Left forelimb (tissue), 1 donor: ENCODE data around the gene PSRC1.
A peak's percentile ranks its signal among the peaks of the same experiment; 100 is the strongest.

Experiments used
- DNase-seq: peaks from one replicate; pipeline ENCODE4 v3.0.0-alpha.2; 2018; ENCODE audit warnings: low spot score

The PSRC1 gene

DNA sequence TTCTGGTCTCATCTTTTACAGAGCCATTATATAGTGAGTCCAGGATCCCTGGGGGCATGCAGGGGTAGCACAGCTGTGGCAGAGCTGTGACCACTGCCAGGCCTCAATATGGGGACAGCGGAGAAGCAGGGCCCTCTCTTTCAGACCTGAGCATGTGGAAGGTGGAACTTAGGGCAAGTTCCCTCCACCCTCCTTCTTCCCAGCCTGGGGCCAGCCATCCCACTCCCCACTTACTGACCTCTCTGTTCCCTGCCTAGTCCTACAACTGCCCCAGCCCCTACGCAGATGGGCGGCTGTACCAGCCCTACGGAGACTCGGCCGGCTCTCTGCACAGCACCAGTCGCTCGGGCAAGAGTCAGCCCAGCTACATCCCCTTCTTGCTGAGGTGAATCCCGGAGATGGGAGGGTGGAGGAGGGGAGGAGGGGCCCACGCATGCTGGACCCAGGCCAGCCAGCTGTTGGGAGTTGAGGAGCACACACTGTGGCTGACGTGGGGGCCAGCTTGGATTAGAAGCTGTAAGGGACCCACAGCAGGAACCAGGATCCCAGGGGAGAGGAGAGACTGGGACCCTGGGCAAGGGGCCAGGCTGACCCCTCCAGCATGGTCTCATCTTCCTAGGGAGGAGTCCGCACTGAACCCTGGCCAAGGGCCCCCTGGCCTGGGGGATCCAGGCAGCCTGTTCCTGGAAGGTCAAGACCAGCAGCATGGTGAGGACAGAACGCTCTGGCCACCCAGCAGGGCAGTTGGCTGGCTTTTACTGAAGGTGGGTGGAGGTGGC is 10.7 kb downstream of the PSRC1 start:
- DNase-seq = no peak

DNA sequence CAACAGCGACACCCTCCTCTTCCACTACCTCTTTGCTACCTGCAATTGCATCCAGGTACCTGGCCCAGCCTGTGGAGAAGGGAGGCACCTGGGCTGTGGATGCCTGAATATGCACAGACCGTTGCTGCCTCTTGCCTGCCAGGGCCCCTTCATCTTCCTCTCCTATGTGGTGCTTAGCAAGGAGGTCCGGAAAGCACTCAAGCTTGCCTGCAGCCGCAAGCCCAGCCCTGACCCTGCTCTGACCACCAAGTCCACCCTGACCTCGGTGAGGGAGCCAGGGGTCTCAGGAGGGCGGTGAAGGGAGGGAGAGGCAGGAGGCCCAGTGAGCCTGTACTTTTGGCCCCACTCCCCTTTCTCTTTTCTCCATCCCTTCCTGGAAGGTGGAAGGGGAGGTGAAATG is 11.5 kb downstream of the PSRC1 start:
- no peak for DNase-seq

DNA sequence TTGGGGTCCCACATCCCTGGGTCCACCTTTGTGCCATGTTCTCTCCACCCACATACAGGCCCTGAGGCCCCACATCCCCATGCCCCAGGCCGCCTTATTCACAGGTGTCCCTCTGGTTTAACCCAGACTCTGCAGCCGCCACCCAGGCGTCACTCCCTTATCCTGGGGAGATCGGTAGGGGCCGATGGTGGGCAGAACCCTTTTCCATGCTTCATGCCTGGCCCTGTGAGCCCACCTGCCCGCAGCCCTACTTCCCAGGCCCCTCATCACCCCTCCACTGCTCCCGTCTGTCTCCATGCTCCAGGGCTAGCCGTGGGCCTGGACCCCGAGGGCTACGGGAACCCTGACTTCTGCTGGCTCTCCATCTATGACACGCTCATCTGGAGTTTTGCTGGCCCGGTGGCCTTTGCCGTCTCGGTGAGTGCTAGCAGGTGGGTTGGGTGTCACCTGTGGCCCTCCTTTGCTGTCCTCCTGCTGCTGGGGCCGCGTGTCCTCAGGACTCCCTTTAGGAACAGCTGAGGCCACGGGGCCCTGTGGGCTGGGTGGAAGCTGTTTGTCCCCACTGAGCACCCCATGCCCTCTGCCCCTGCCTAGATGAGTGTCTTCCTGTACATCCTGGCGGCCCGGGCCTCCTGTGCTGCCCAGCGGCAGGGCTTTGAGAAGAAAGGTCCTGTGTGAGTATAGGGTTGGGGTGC is 12.2 kb downstream of the PSRC1 start:
- DNase-seq = no peak

DNA sequence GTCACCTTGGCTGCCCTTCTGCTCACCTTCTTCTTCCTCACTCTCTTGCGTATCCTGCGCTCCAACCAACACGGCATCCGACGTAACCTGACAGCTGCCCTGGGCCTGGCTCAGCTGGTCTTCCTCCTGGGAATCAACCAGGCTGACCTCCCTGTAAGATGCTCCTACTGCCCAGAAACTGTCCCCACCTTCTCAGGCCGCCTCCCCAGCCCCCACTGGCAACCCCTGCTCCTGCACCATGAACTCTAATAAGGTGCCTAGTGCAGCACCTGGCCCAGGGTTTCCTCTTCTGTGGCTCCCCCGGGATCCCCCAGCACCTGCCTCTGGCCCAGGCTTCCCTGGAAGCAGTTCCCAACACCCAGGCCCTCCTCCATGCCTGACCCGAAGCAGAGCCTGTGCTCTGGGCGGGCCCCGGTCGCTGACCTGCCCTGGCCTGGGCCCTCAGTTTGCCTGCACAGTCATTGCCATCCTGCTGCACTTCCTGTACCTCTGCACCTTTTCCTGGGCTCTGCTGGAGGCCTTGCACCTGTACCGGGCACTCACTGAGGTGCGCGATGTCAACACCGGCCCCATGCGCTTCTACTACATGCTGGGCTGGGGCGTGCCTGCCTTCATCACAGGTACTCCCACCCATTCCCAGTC is 12.8 kb downstream of the PSRC1 start:
- DNase-seq = no peak

DNA sequence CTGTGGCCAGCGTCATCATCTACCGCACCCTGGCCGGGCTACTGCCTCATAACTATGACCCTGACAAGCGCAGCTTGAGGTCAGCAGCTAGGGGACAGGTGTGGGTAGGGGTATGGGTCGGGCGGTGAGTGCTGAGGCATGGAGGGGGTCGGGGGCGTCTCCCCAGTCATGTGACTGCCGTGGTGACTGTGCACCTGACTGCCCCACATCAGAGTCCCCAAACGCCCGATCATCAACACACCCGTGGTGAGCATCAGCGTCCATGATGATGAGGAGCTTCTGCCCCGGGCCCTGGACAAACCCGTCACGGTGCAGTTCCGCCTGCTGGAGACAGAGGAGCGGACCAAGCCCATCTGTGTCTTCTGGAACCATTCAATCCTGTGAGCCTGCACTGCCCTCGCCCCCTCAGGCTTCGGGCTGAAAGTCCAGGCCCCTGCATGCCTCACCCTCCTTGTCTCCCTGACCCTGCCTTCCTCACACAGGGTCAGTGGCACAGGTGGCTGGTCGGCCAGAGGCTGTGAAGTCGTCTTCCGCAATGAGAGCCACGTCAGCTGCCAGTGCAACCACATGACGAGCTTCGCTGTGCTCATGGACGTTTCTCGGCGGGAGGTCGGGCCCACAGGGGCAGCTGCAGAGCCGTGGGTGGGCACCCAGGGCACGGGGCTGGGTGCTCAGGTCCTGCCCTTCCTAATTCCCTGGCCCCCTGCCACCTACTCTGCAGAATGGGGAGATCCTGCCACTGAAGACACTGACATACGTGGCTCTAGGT is 13.5 kb downstream of the PSRC1 start:
- no peak for DNase-seq

DNA sequence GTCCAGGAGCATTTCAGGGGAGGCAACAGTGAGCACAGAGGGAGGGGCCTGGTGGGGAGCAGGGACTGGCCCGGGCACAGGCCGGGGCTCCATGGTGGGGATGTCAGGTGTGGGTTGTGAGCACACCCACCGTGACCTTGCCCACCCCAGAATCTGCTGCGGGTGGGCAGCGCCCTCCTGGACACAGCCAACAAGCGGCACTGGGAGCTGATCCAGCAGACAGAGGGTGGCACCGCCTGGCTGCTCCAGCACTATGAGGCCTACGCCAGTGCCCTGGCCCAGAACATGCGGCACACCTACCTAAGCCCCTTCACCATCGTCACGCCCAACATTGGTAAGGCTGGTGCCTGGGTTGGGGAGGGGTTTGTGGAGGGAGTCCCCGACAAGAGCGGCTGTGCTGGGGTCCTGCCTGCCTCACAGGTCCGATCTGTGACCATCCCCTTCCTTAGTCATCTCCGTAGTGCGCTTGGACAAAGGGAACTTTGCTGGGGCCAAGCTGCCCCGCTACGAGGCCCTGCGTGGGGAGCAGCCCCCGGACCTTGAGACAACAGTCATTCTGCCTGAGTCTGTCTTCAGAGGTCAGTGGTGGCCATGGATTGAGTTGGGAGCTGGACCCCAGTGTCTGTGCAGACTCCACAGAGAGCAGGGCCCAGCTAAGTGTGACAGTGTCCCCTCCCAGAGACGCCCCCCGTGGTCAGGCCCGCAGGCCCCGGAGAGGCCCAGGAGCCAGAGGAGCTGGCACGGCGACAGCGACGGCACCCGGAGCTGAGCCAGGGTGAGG is 14.3 kb downstream of the PSRC1 start:
- no peak for DNase-seq

DNA sequence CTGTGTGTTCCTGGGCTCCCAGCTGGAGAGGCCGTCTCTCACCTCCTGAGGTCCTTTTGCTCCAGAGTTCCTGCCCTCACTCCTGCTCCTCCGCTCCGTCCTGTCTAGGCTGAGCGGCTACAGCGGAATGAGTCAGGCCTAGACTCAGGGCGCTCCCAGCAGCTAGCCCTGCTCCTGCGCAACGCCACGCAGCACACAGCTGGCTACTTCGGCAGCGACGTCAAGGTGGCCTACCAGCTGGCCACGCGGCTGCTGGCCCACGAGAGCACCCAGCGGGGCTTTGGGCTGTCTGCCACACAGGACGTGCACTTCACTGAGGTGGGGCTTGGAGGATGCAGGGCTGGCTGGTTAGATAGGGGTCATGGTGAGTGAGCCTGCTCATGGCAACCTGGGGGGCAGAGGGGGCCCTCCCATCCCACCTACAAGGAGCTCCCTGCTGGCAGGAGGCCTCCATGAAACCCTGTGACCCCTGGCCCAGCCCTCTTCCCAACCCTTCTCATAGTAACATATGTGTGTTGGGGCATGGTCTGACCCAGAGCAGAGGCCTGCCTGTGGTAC is 15.1 kb downstream of the PSRC1 start:
- DNase-seq = no peak

DNA sequence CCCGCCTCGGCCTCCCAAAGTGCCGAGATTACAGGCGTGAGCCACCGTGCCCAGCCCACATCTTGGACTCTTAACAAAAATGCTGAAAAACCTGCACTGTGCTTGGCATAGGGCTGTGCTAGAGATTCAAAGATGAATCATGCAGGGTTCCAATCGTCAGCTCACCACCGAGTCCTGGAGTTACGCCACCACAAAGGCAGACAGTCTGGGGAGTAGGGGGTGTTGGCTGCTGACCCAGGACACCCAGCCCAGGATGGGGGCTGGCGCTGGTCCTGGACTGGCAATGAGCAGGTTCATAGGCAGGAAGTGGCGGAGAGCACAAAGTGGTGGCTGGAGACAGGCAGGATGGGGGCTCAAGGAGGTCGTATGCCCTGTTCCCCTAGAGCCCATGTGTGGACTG is 16.0 kb downstream of the PSRC1 start:
- no peak for DNase-seq

DNA sequence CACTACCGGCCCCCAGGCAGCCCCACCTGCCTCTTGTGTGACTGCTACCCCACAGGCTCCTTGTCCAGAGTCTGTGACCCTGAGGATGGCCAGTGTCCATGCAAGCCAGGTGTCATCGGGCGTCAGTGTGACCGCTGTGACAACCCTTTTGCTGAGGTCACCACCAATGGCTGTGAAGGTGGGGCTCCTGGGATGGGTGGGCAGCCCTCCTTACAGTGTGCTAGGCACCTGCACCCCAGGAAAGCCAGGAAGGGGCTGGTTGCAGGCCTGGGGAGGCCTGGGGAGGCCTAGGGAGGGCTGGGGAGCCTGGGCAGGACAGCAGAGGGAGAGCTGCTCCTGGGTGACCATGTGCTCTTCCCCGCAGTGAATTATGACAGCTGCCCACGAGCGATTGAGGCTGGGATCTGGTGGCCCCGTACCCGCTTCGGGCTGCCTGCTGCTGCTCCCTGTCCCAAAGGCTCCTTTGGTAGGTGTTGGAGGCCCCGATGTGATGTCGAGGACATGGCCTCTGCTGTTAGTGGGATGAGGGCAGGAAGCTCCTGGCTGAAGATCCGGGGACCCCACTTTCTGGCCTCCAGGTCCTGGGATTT is 17.1 kb downstream of the PSRC1 start:
- no peak for DNase-seq

DNA sequence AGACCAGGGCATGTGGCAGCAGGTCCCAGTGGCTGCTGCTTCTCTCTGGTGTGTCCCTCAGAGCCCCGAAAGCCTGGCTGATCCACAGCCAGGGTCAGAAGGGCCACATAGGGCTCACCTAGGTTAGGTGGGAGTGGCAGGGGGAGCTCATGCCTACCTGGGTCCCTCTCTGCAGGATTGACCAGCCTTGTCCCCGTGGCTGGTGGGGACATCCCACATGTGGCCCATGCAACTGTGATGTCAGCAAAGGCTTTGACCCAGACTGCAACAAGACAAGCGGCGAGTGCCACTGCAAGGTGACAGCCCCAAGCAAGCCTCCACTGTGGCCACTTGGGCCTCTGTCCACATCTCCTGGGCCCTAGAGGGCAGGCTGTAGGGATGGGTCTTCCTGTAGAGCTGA is 17.9 kb downstream of the PSRC1 start:
- DNase-seq = no peak

DNA sequence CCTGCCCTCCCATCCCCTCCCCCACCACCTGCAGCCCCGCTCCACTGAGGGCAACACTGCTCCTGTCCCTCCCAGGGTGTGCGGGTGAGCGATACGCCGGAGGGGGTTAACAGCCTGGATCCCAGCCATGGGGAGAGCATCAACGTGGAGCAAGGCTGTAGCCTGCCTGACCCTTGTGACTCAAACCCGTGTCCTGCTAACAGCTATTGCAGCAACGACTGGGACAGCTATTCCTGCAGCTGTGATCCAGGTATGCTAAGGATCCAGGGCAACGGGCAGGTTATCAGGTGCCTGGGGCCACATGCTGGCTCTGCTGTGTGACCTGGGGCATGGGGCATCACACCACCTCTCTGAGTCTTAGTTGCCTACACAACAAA is 18.6 kb downstream of the PSRC1 start:
- DNase-seq = no peak

DNA sequence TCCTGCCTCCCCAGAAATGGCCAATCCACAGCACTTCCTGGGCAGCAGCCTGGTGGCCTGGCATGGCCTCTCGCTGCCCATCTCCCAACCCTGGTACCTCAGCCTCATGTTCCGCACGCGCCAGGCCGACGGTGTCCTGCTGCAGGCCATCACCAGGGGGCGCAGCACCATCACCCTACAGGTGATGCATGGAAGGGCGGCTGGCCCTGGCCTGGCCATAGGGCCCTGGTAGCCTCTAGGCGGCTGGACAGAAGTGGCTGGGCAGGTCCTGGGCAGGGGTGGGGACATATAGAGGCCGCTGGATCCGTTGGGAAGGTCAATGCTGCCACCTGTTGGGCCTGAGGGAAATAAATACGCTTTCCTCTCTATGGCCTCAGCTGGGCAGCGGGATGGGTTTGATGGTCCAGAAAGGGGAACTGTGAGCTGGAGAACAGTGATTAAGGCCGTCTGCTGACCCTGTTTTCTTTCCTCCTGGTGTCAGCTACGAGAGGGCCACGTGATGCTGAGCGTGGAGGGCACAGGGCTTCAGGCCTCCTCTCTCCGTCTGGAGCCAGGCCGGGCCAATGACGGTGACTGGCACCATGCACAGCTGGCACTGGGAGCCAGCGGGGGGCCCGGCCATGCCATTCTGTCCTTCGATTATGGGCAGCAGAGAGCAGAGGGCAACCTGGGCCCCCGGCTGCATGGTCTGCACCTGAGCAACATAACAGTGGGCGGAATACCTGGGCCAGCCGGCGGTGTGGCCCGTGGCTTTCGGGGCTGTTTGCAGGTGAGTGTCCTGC is 19.2 kb downstream of the PSRC1 start:
- peak; percentile 87 for DNase-seq

DNA sequence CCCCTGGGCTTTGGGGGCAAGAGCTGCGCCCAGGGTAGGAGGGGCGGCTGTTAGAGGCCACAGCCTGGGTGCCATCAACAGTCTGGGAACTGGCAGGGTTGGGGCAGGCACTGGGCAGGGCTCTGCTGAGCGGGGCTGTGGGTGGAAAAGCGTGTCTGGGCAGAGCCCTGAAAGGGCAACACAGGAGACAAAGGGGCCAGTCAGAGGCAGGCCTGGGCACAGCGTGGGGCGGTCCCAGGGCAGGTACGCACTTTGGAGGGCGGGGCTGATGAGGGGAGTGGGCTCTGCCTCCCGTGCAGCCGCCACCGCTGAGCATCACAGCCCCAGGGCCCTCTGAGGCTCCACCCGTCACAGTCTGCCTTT is 19.7 kb downstream of the PSRC1 start:
- no peak for DNase-seq

DNA sequence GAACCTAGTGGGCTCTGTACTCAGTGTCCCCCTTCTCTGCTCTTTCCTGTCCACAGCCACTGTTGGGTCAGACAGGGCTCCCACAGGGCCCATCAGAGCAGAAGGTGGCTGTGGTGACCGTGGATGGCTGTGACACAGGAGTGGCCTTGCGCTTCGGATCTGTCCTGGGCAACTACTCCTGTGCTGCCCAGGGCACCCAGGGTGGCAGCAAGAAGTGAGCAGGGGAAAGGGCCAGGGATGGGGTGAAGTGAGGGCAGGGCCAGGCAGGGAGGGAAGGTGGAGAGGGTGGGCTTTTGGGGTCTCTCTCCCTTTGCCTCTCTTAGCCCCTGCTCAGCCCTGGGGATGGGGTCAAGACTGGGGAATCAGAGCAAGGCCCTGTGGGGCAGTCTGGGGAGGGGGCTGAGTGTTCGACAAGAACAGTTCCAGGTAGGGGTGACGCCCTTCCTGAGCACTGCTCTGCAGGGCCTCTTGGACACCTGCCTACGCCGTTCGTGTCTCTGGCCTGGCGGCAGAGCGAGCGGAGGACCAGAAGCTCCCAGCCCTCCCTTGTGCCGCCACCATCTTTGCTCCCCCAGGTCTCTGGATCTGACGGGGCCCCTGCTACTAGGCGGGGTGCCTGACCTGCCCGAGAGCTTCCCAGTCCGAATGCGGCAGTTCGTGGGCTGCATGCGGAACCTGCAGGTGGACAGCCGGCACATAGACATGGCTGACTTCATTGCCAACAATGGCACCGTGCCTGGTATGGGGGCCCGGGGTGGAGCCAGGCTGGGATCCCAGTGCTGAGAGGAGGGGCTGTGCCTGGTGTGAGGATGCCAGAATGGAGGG is 20.5 kb downstream of the PSRC1 start:
- DNase-seq = no peak

DNA sequence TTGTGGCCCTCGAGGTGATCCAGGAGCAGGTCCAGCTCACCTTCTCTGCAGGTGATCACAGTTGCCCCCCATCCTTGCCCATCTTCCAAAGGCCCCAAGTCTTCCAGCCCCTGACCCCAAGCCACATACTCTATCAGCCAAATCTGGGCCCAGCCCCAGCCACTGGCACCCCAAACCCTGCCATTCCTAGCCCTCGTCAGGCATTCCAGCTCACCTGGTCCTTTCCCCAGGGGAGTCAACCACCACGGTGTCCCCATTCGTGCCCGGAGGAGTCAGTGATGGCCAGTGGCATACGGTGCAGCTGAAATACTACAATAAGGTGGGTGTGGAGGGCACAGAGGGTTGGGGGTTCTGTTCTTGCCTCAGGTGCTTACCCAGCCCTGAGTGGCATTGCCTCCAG is 21.4 kb downstream of the PSRC1 start:
- no peak for DNase-seq

DNA sequence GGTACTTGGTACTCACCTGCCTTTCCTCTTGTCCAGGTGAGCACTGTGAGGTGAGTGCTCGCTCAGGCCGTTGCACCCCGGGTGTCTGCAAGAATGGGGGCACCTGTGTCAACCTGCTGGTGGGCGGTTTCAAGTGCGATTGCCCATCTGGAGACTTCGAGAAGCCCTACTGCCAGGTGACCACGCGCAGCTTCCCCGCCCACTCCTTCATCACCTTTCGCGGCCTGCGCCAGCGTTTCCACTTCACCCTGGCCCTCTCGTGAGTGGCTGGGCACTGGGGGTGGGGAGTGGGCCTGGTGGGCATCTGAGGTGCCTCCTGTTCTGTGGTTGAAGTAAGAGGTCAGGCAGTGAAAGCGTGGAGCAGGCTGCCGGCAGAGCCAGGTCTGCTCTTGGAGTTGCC is 21.9 kb downstream of the PSRC1 start:
- DNase-seq = no peak

DNA sequence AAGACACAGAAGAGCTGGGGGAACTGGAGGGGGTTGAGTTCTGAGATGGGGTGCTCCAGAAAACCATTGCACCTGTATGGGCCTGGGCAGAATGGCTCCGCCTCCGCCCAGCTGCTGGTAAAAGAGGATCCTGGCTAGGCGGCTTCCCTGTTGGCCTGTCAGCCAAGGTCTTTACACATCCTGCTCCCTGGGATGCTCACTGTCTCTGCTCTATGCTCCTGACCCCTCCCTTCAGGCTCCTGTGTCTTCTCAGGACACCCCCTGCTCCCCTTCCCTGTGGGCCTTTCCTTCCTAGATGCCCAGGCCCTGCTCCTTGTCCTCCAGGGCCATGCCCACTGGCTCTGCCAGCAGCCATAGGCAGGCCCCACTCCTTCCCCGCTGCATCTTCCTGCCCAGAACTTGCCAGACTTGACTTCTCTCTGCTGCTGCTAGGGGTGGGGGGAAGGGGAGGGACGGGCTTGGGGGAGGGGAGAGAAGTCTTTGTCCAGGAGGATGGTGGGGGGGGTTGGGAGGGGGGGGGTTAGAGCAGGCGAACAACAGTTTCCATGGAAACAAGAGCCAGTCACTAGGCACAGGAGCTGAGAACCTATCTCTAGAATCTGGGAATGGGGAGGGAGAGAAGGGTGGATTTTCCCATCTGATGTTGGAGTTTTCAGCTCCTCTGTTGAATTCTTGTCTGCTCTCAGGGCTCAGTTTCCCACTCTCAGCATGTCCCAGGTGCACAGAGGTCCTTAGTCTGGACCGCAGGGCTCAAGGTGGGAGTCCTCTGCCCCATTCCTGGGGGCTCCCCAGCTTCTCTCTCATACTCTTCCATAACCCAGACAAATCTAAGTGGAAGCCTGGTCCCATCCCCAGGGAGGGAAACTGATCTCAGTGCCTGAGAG is 23.0 kb downstream of the PSRC1 start:
- DNase-seq = no peak
